Measurements from ENCODE around the gene TMEM151B. TPM values are rescaled to one million over a fixed set of nuclear protein-coding genes. Genes with fewer than 3 reads are reported as not detected.

Gene TMEM151B
- total and polyA plus RNA-seq, 9 of the 15 experiments (the other 6 are each of a cell fraction or from before 2014, with no cell fraction given) = not detected

GRCh38 chr6:44223319-44224028 lies 46.8 kb upstream of the TMEM151B start, which contains the start of gene SLC29A1 (continued):
- TF ChIP-seq REST (IDR thresholded peaks at IDR 0.05; ENCODE audit: borderline replicate concordance) (no peak), REST (CRISPR knock-in tag; IDR thresholded peaks at IDR 0.05; ENCODE audit: low read depth) (no peak), PATZ1 (CRISPR knock-in tag; IDR thresholded peaks at IDR 0.05; ENCODE audit: borderline replicate concordance) (no peak), USF2 (CRISPR knock-in tag; IDR thresholded peaks at IDR 0.05) (peak; percentile 51; the same call in 1 of the 2 replicates), ZNF175 (CRISPR knock-in tag; IDR thresholded peaks at IDR 0.05; ENCODE audit: low read depth) (no peak), ARID1B (IDR thresholded peaks at IDR 0.05) (no peak), NEUROD1 (IDR thresholded peaks at IDR 0.05; ENCODE audit: borderline replicate concordance, low read depth, low read length, partially characterized antibody) (no peak), ZFP36 (IDR thresholded peaks at IDR 0.05; ENCODE audit: low read depth, low read length, partially characterized antibody) (no peak), GTF3C2 (IDR thresholded peaks at IDR 0.05; ENCODE audit: borderline replicate concordance, extremely low read depth, insufficient read length) (no peak), MTA3 (IDR thresholded peaks at IDR 0.05; ENCODE audit: borderline replicate concordance) (no peak; the same call in 1 of the 2 replicates)

Measured in K562 (cell line).